Thyroid gland (tissue), 4 donors: Measurements from ENCODE around the gene STK32B.

Experiments used
- CTCF ChIP-seq, 6 experiments: fragments of 200-600 bp in 3 of 6; fragments of 450-650 bp in 3 of 6; sonication (generic) in 3 of 6; IDR thresholded peaks; one replicate each; pipeline ENCODE4 v1.5.1; 2016 to 2019; ENCODE audit warnings: antibody characterized with exemption in 6 of 6, mild to moderate bottlenecking in 2 of 6, inconsistent platforms in 1 of 6, moderate library complexity in 1 of 6
- POLR2A ChIP-seq, 2 donors: fragments of 450-650 bp; IDR thresholded peaks; one replicate each; pipeline ENCODE4 v1.6.1; 2017; ENCODE audit warnings: antibody characterized with exemption in 2 of 2, mild to moderate bottlenecking in 2 of 2, moderate library complexity in 1 of 2

GRCh38 chr4:5152521-5152920 lies 101.2 kb downstream of the STK32B start:
- no peak for TF ChIP-seq CTCF (IDR thresholded peaks at IDR 0.05)
- TF ChIP-seq POLR2A (IDR thresholded peaks at IDR 0.05) = no peak
